HepG2 (cell line): ENCODE data around the gene SQSTM1. TPM values are rescaled to one million over a fixed set of nuclear protein-coding genes. Genes with fewer than 3 reads are reported as not detected.

ENCODE experiments used
- ATAC-seq: fragments of 200-7000 bp; cut with Tn5 transposase; 3 replicates; pipeline ENCODE4 v1.9.1; 2020; ENCODE audit warnings: mild to moderate bottlenecking, moderate library complexity
- BruUV-seq: library from RNA; stranded (reverse); fragments of 400-500 nt; replicated peaks from 2 replicates; lab custom pipeline; 2021; lab: Mats Ljungman, UMichigan
- CTCF ChIA-PET: fragments of 300-600 bp; formaldehyde crosslinking; extraction: SDS; loops from one replicate; lab custom pipeline; 2021; ENCODE audit warnings: low total read pairs, inconsistent platforms, low intra/inter-chr PET ratio; lab: Yijun Ruan, JAX
- POLR2A ChIA-PET: fragments of 350-600 bp; sonication (Branson Sonifier 250); formaldehyde crosslinking; loops from one replicate; lab custom pipeline; 2020; ENCODE audit warnings: antibody characterized with exemption, inconsistent platforms; lab: Yijun Ruan, JAX
- DNase-seq: peaks from one replicate; pipeline ENCODE4 v3.0.0-alpha.2; 2015; ENCODE audit warnings: low spot score
- FAIRE-seq: peaks from 3 replicates; lab custom pipeline; 2011; peaks lifted over from hg19 to GRCh38; lab: Jason Lieb, UNC
- H2AFZ ChIP-seq: one replicate; pipeline ENCODE4 v1.6.1; 2011; ENCODE audit warnings: low read length, inconsistent platforms
- H3K27ac ChIP-seq: fragments of 300-600 bp; 3 replicates; pipeline ENCODE4 v1.8.0; 2011; ENCODE audit warnings: mixed run types, mild to moderate bottlenecking, mixed read lengths, low read length, inconsistent platforms; ENCODE audit not compliant: insufficient read depth; ENCODE audit errors: extremely low read length
- H3K27me3 ChIP-seq, 2 experiments: fragments of 200-600 bp in 1 of 2; 2 replicates in 1 of 2; 3 replicates in 1 of 2; pipeline versions ENCODE4 v1.6.0 to v1.8.0; 2011; ENCODE audit warnings: low read length in 2 of 2, mild to moderate bottlenecking in 2 of 2, moderate library complexity in 2 of 2, inconsistent platforms in 1 of 2; ENCODE audit not compliant: insufficient read depth in 2 of 2, control insufficient read depth in 1 of 2
- H3K36me3 ChIP-seq, 2 experiments: fragments of 200-600 bp in 1 of 2; replicated peaks in 1 of 2; 2 replicates in 1 of 2; 3 replicates in 1 of 2; pipeline versions ENCODE4 v1.5.1 to v1.8.0; 2011; ENCODE audit warnings: low read length in 2 of 2, inconsistent platforms in 1 of 2; ENCODE audit not compliant: insufficient read depth in 2 of 2, control insufficient read depth in 1 of 2
- H3K4me1 ChIP-seq: 2 replicates; pipeline ENCODE4 v1.5.1; 2012; ENCODE audit warnings: low read length, inconsistent platforms; ENCODE audit not compliant: insufficient read depth
- H3K4me2 ChIP-seq: 2 replicates; pipeline ENCODE4 v1.6.0; 2011; ENCODE audit warnings: low read depth, low read length, inconsistent platforms
- H3K4me3 ChIP-seq, 3 experiments: fragments of 200-600 bp in 1 of 3; sonication (generic), shearing (Covaris generic) in 1 of 3; replicated peaks in 1 of 3; 2 replicates each; pipeline ENCODE4 v1.5.1; 2011 to 2016; ENCODE audit warnings: low read length in 3 of 3, inconsistent platforms in 2 of 3, low read depth in 2 of 3, mild to moderate bottlenecking in 2 of 3, control low read depth in 1 of 3, mixed read lengths in 1 of 3; ENCODE audit not compliant: insufficient read depth in 1 of 3
- H3K79me2 ChIP-seq: one replicate; pipeline ENCODE4 v1.6.1; 2011; ENCODE audit warnings: low read length, inconsistent platforms; ENCODE audit not compliant: insufficient read depth
- H3K9ac ChIP-seq: 2 replicates; pipeline ENCODE4 v1.6.0; 2011; ENCODE audit warnings: mild to moderate bottlenecking, low read depth, low read length, inconsistent platforms; ENCODE audit not compliant: insufficient read depth
- H3K9me3 ChIP-seq: 2 replicates; pipeline ENCODE4 v1.5.1; 2012; ENCODE audit warnings: mild to moderate bottlenecking, low read length
- H4K20me1 ChIP-seq: 2 replicates; pipeline ENCODE4 v1.6.0; 2011; ENCODE audit warnings: inconsistent platforms, mild to moderate bottlenecking, low read length, moderate library complexity; ENCODE audit not compliant: insufficient read depth
- ARID2 ChIP-seq: sonication (generic); formaldehyde crosslinking; IDR thresholded peaks from 2 replicates; pipeline ENCODE4 v1.8.1; 2022; ENCODE audit warnings: mild to moderate bottlenecking, missing genetic modification reagents, borderline replicate concordance
- KDM1A ChIP-seq: IDR thresholded peaks from 2 replicates; pipeline ENCODE4 v1.6.1; 2016; ENCODE audit warnings: missing compliant biosample characterization
- MED1 ChIP-seq: sonication (generic); formaldehyde crosslinking; IDR thresholded peaks from 2 replicates; pipeline ENCODE4 v1.4.0; 2020; ENCODE audit warnings: missing genetic modification reagents
- REXO4 ChIP-seq: sonication (generic); formaldehyde crosslinking; IDR thresholded peaks from 2 replicates; pipeline ENCODE4 v1.8.0; 2022; ENCODE audit warnings: missing genetic modification reagents, mild to moderate bottlenecking, borderline replicate concordance
- TEAD3 ChIP-seq: optimal IDR thresholded peaks from 2 replicates; pipeline ENCODE3; 2016; ENCODE audit warnings: borderline replicate concordance
- YEATS4 ChIP-seq: sonication (generic); formaldehyde crosslinking; IDR thresholded peaks from 2 replicates; pipeline ENCODE4 v1.4.0; 2020; ENCODE audit warnings: missing genetic modification reagents, borderline replicate concordance
- ZNF264 ChIP-seq: sonication (generic); formaldehyde crosslinking; IDR thresholded peaks from 2 replicates; pipeline ENCODE4 v1.4.0; 2020; ENCODE audit warnings: missing genetic modification reagents
- ZNF296 ChIP-seq: sonication (generic); formaldehyde crosslinking; conservative IDR thresholded peaks from 2 replicates; pipeline ENCODE4 v1.5.0; 2020; ENCODE audit warnings: mild to moderate bottlenecking, missing genetic modification reagents
- ZNF382 ChIP-seq: sonication (generic); formaldehyde crosslinking; IDR thresholded peaks from 2 replicates; pipeline ENCODE4 v1.5.0; 2020; ENCODE audit warnings: missing genetic modification reagents, mild to moderate bottlenecking, borderline replicate concordance
- ZNF782 ChIP-seq: sonication (generic); formaldehyde crosslinking; IDR thresholded peaks from 2 replicates; pipeline ENCODE4 v1.4.0; 2020; ENCODE audit warnings: missing genetic modification reagents, mild to moderate bottlenecking, borderline replicate concordance
- WGBS: methylation state at CpG from one replicate; pipeline ENCODE4 v1.1.6; 2017; ENCODE audit warnings: low lambda C conversion rate; 5-methylcytosine and 5-hydroxymethylcytosine counted together
- in situ Hi-C: cut with HindIII; loops from 2 replicates; pipeline ENCODE4 v1.10.0; 2017; ENCODE audit warnings: low pct_unique_long_range_greater_than_20kb; ENCODE audit not compliant: extremely low pct_ligation_motif_present
- intact Hi-C: fragments of 100-400 bp; cut with micrococcal nuclease; formaldehyde crosslinking; loops from one replicate; pipeline ENCODE4 v1.10.0; 2022; ENCODE audit not compliant: unreplicated experiment
- polyA plus RNA-seq, 8 experiments: library from polyadenylated mRNA; depleted of rRNA in 3 of 8; stranded (reverse) in 7 of 8; unstranded in 1 of 8; fragments of >200 nt; fragmentation: Illumina TruSeq in 4 of 8; extraction: Trizol in 4 of 8; gene quantifications; 2 replicates each; pipeline versions ENCODE4 v1.2.1 to v1.2.3, GENCODE V29; 2011 to 2016; ENCODE audit warnings: low read depth in 4 of 8, missing spikeins in 1 of 8, mixed read lengths in 1 of 8; ENCODE audit not compliant: insufficient read depth in 1 of 8
- total RNA-seq, 5 experiments: library from RNA; depleted of rRNA; stranded (reverse); fragments of >200 nt; fragmentation: Illumina TruSeq; extraction: Trizol; gene quantifications; 2 replicates each; pipeline ENCODE4 v1.2.3, GENCODE V29; 2016; ENCODE audit warnings: low read depth in 1 of 5
- TF ChIP-seq, protein P1 (sequence below): sonication (generic); formaldehyde crosslinking; IDR thresholded peaks from 2 replicates; pipeline ENCODE4 v1.8.1; 2022; ENCODE audit warnings: mild to moderate bottlenecking, missing genetic modification reagents
- TF ChIP-seq, protein P2 (sequence below): sonication (generic); formaldehyde crosslinking; IDR thresholded peaks from 2 replicates; pipeline ENCODE4 v1.4.0; 2020; ENCODE audit warnings: missing genetic modification reagents

Gene SQSTM1
- total and polyA plus RNA-seq, 2 of the 13 experiments (the other 11 are each of a cell fraction or from before 2014, with no cell fraction given): 90.9 to 160 TPM

DNA sequence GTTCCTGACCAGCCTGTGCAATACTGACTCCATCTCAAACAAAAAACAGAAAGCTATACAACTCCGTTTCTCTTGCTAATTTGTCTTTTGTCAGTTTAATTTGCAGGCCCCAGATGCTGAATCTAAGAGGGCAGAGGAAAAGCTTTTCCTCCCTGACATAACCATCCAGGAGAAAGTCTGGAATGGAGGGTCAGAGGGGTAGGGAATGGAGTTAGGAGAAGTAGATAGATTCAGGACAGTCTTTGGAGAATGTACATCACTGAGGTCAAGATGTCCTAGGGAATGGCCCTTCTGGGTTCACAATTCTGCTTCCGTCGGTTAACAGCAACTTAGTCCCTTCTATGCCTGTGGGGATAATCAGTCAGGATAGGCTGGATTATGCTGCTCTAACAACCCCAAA, 6.6 kb upstream of the SQSTM1 start:
- intact Hi-C loops: no loop called here
- BruUV-seq: TSS peak; percentile 16

More for the DNA sequence above, 6.6 kb upstream of the SQSTM1 start:
- DNase-seq: no peak
- Histone ChIP-seq H3K36me3 (peaks cover 11 to 19% of the 10 kb centered on the region in 2 experiments; a peak in 4 of 5 replicates), H3K27ac (no peak overlapping the region), H3K4me1 (peaks cover 15% of the 10 kb centered on the region), H3K9me3 (no peaks in the 10 kb centered on the region), H2AFZ (no peak overlapping the region), H3K79me2 (peaks cover 2% of the 10 kb centered on the region), H3K9ac (no peak overlapping the region), H3K27me3 (no peaks in the 10 kb centered on the region), H4K20me1 (no peaks in the 10 kb centered on the region), H3K4me2 (no peak overlapping the region), H3K4me3 (no peak overlapping the region)
- POLR2A ChIA-PET: no interaction called here
- TF ChIP-seq ZNF782: no peak
- TF ChIP-seq MED1 (CRISPR knock-in tag): no peak
- TF ChIP-seq KDM1A (CRISPR knock-in tag): no peak
- TF ChIP-seq ZNF296 (CRISPR knock-in tag): no peak
- TF ChIP-seq, protein P1, sequence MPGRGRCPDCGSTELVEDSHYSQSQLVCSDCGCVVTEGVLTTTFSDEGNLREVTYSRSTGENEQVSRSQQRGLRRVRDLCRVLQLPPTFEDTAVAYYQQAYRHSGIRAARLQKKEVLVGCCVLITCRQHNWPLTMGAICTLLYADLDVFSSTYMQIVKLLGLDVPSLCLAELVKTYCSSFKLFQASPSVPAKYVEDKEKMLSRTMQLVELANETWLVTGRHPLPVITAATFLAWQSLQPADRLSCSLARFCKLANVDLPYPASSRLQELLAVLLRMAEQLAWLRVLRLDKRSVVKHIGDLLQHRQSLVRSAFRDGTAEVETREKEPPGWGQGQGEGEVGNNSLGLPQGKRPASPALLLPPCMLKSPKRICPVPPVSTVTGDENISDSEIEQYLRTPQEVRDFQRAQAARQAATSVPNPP (CRISPR knock-in tag): no peak
- no peak for TF ChIP-seq ARID2
- TF ChIP-seq TEAD3: no peak
- TF ChIP-seq REXO4: no peak
- no peak for TF ChIP-seq YEATS4 (CRISPR knock-in tag)
- TF ChIP-seq ZNF382: no peak
- no peak for TF ChIP-seq ZNF264 (CRISPR knock-in tag)
- TF ChIP-seq, protein P2, sequence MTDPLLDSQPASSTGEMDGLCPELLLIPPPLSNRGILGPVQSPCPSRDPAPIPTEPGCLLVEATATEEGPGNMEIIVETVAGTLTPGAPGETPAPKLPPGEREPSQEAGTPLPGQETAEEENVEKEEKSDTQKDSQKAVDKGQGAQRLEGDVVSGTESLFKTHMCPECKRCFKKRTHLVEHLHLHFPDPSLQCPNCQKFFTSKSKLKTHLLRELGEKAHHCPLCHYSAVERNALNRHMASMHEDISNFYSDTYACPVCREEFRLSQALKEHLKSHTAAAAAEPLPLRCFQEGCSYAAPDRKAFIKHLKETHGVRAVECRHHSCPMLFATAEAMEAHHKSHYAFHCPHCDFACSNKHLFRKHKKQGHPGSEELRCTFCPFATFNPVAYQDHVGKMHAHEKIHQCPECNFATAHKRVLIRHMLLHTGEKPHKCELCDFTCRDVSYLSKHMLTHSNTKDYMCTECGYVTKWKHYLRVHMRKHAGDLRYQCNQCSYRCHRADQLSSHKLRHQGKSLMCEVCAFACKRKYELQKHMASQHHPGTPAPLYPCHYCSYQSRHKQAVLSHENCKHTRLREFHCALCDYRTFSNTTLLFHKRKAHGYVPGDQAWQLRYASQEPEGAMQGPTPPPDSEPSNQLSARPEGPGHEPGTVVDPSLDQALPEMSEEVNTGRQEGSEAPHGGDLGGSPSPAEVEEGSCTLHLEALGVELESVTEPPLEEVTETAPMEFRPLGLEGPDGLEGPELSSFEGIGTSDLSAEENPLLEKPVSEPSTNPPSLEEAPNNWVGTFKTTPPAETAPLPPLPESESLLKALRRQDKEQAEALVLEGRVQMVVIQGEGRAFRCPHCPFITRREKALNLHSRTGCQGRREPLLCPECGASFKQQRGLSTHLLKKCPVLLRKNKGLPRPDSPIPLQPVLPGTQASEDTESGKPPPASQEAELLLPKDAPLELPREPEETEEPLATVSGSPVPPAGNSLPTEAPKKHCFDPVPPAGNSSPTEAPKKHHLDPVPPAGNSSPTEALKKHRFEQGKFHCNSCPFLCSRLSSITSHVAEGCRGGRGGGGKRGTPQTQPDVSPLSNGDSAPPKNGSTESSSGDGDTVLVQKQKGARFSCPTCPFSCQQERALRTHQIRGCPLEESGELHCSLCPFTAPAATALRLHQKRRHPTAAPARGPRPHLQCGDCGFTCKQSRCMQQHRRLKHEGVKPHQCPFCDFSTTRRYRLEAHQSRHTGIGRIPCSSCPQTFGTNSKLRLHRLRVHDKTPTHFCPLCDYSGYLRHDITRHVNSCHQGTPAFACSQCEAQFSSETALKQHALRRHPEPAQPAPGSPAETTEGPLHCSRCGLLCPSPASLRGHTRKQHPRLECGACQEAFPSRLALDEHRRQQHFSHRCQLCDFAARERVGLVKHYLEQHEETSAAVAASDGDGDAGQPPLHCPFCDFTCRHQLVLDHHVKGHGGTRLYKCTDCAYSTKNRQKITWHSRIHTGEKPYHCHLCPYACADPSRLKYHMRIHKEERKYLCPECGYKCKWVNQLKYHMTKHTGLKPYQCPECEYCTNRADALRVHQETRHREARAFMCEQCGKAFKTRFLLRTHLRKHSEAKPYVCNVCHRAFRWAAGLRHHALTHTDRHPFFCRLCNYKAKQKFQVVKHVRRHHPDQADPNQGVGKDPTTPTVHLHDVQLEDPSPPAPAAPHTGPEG (CRISPR knock-in tag): no peak
- 87% methylated on average over 3 of the region's 3 CpGs for whole genome bisulfite sequencing
- no peak for ATAC-seq
- CTCF ChIA-PET: no interaction called here
- in situ Hi-C loops: no loop called here
- FAIRE-seq: no peak
